Activated T-cell treated with anti-CD3 and anti-CD28 coated beads, Interleukin-2, amount 50 U/mL, for 72 hours (primary cell): ENCODE results near the gene PDCL3. TPM values are rescaled to one million over a fixed set of nuclear protein-coding genes. Genes with fewer than 3 reads are reported as not detected.

Experiments used
- ATAC-seq, 2 donors: fragments of 150-1000 bp; cut with Tn5 transposase; replicated peaks in 1 of 2; 2 replicates each; pipeline ENCODE4 v1.10.0; 2021; ENCODE audit warnings: moderate library complexity in 2 of 2, mild to moderate bottlenecking in 1 of 2
- DNase-seq, 2 donors: peaks; one replicate each; pipeline ENCODE4 v3.0.0; 2021 to 2022; ENCODE audit warnings: mixed read lengths in 1 of 2
- H3K27ac Mint-ChIP-seq: one replicate; pipeline ENCODE4 v1.8.0; 2022; ENCODE audit warnings: mild to moderate bottlenecking, moderate library complexity, mixed read lengths
- H3K27me3 Mint-ChIP-seq: one replicate; pipeline ENCODE4 v1.8.0; 2022; ENCODE audit warnings: low read depth, mixed read lengths
- H3K36me3 Mint-ChIP-seq, 2 donors: one replicate each; pipeline ENCODE4 v1.8.0; 2022; ENCODE audit warnings: mixed read lengths in 2 of 2, mild to moderate bottlenecking in 1 of 2; ENCODE audit not compliant: insufficient read depth in 2 of 2
- H3K4me1 Mint-ChIP-seq: one replicate; pipeline ENCODE4 v1.8.0; 2022; ENCODE audit warnings: low read depth, mixed read lengths
- H3K4me3 Mint-ChIP-seq, 2 donors: one replicate each; pipeline ENCODE4 v1.8.0; 2022; ENCODE audit warnings: mild to moderate bottlenecking in 2 of 2, mixed read lengths in 2 of 2, moderate library complexity in 2 of 2
- H3K9me3 Mint-ChIP-seq, 2 donors: one replicate each; pipeline ENCODE4 v1.8.0; 2022; ENCODE audit warnings: mixed read lengths in 2 of 2
- total RNA-seq, 2 donors: library from RNA; stranded (reverse); gene quantifications; one replicate each; pipeline ENCODE4 v1.2.3, GENCODE V29; 2022

The PDCL3 gene
- total RNA-seq, 2 donors from 2014 or later: 30.8 to 36.8 TPM

DNA sequence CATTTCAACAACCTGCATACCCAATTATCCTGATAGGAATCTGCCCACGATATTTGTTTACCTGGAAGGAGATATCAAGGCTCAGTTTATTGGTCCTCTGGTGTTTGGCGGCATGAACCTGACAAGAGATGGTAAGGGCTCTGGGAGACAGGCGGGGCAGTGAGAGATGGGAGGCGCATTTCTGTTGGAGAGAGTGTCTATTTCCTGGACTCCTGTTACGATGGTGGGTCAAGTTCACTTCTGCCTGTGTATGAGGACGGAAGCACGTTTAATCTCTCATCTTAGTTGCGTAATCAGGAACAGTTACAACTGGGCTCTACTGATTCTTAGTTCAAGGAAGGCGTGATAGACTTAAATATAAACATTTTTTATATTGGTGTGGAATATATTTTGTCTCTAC lies 8.9 kb downstream of the PDCL3 start:
- ATAC-seq (no peak), DNase-seq (no peak)
- no peaks in the 10 kb centered on the region for H3K27me3 Mint-ChIP-seq
- peaks cover 7 to 29% of the 10 kb centered on the region in 2 donors for H3K36me3 Mint-ChIP-seq
- H3K4me1 Mint-ChIP-seq: peaks cover 19% of the 10 kb centered on the region
- no peak overlapping the region for H3K4me3 Mint-ChIP-seq
- H3K27ac Mint-ChIP-seq: no peak overlapping the region
- no peaks in the 10 kb centered on the region for H3K9me3 Mint-ChIP-seq

DNA sequence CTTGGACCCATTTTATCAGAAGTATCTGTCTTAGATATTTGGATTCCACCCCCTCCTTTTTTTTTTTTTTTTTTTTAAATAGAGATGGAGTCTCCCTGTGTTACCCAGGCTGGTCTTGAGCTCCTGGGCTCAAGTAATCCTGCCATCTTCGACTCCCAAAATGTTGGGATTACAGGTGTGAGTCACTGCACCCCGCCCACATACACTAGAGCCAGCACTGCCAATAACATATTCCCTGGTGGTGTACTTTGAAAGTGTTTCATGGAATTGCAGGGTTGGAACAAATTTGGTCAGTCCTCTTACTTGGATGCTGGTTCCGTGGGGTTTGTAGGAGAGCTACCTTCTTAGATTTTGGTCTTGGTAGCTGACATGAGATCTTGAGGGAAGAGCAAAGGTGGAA lies 15.0 kb downstream of the PDCL3 start:
- no peak overlapping the region for H3K27ac Mint-ChIP-seq
- H3K9me3 Mint-ChIP-seq: no peaks in the 10 kb centered on the region
- peaks cover 5 to 6% of the 10 kb centered on the region in 2 donors for H3K36me3 Mint-ChIP-seq
- no peaks in the 10 kb centered on the region for H3K27me3 Mint-ChIP-seq
- DNase-seq (no peak), ATAC-seq (no peak)
- no peak overlapping the region for H3K4me3 Mint-ChIP-seq
- H3K4me1 Mint-ChIP-seq: peaks cover 30% of the 10 kb centered on the region

DNA sequence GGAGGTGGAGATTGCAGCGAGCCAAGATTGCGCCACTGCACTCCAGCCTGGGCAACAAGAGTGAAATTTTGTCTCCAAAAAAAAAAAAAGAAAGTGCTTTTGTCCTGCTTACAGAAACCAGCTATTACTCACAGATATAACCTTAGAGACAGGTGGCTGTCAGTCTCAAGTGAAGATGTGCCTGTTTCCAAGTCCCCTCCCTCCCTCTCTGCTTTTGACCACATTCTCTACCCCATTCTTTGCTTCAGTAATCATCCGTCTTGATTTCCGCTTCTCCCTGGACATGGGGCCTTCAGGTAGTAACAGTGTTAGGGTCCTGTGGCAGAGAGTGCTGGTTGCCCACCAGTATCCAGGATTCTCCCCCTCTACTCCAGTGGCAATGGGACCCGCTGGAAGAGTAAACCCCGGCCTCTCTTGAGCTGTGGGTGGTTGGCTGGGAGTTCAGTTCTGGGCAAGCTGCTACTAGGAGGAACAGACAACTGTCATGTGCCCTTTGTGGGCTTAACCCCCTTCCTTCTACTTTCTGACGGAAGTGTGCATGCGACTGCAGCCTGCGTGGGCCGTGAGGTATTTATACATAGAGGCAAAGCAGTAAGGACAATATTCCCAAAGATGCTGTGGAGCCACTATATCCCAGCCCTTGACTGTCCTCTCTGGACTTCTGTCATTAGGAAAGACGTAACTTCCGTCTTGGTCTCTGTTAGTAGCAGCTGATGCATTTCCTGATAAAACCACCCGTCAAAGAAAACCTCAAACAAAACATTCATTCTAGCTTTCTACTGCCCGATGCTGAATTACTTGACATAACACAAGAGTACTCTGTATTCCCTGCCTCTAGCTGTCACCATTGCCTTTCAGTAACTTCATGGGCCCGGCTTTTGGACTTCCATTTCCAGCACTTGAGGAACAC lies 17.8 kb downstream of the PDCL3 start:
- DNase-seq: peak; percentile 38 to 43
- H3K27ac Mint-ChIP-seq: peak overlapping the region; percentile 78
- H3K4me3 Mint-ChIP-seq: peak overlapping the region; percentile 79 to 81
- peaks cover 53% of the 10 kb centered on the region for H3K4me1 Mint-ChIP-seq
- peaks cover 1% of the 10 kb centered on the region in 2 donors for H3K9me3 Mint-ChIP-seq
- no peaks in the 10 kb centered on the region for H3K27me3 Mint-ChIP-seq
- peaks cover 2 to 3% of the 10 kb centered on the region in 2 donors for H3K36me3 Mint-ChIP-seq
- peak; percentile 84 to 88 for ATAC-seq

DNA sequence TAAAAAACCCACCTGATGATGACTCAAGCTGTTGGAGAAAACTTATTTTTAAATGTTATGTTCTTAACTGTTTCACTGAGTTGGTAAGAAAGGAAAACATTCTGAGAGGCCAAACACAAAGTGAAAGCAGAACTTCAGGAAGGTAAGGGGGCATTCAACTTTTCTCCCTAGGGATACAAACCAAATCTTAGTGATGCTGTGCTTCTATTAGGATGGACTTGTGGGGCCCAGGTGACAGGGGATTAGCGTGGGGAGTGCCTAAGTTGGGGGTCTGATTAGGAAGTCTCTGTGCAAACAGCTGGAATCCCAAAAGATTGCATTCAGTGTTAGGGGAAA lies 18.5 kb downstream of the PDCL3 start:
- Mint-ChIP-seq H3K4me3 (peak overlapping the region; percentile 79 to 81), H3K9me3 (peaks cover 1 to 3% of the 10 kb centered on the region in 2 donors), H3K4me1 (peaks cover 58% of the 10 kb centered on the region), H3K27me3 (no peaks in the 10 kb centered on the region), H3K27ac (peak overlapping the region; percentile 78), H3K36me3 (peaks cover 2 to 3% of the 10 kb centered on the region in 2 donors)
- ATAC-seq: peak in 1 of 2 donors; percentile 23
- DNase-seq: no peak

DNA sequence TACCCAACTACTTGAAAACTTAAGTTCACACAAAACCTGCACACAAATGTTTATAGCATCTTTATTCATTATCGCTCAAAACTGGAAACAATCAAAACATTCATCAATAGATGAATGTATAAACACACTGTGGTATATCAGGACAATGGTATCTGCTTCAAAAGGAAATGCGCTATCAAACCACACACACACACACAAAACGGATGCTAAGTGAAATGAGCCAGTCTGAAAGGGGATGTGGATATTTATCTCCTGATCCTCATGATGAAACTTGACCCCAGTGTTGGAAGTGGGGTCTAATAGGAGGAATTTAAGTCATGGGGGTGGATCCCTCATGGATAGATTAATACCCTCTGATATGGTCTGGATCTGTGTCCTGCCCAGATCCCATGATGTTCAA lies 22.0 kb downstream of the PDCL3 start:
- H3K36me3 Mint-ChIP-seq: peaks cover 1 to 5% of the 10 kb centered on the region in 2 donors
- no peaks in the 10 kb centered on the region for H3K27me3 Mint-ChIP-seq
- H3K9me3 Mint-ChIP-seq: peaks cover 1 to 3% of the 10 kb centered on the region in 2 donors
- H3K4me3 Mint-ChIP-seq: no peak overlapping the region
- no peak for DNase-seq
- H3K27ac Mint-ChIP-seq: no peak overlapping the region
- peaks cover 79% of the 10 kb centered on the region for H3K4me1 Mint-ChIP-seq
- no peak for ATAC-seq

DNA sequence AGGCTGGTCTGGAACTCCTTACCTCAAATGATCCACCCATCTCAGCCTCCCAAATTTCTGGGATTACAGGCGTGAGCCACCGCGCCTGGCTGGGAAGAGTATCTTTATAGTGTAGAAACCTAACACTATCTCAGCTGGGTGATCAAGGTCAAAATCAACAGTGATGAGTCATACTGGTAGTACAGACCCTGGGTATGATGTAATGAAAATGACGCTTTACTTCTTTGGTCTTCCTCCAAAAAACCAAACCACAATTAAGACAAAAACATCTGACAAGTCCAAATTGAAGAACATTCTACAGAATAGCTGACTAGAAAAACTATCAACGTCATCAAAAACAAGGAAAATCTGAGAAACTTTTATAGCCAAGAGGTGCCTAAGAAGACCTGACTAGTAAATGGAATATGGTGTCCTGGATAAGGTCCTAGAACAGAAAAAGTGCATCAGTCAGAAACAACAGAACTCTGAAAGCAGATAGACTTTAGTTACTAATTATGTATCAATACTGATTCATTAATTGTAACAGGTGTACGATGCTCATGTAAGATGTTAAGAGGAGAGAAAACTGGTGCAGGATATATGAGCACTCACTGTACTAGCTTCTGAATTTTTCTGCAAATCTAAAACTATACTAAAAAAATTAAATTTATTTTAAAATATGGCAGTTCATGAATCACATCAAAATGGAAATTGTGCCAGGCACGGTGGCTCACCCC lies 25.4 kb downstream of the PDCL3 start:
- H3K4me3 Mint-ChIP-seq: peak overlapping the region; percentile 34 to 55
- H3K4me1 Mint-ChIP-seq: peaks cover 60% of the 10 kb centered on the region
- DNase-seq (peak; percentile 21 to 36), ATAC-seq (peak; percentile 95 to 97)
- peak overlapping the region; percentile 83 for H3K27ac Mint-ChIP-seq
- H3K36me3 Mint-ChIP-seq: peaks cover 0 to 3% of the 10 kb centered on the region in 2 donors
- no peaks in the 10 kb centered on the region for H3K27me3 Mint-ChIP-seq
- peaks cover 1 to 3% of the 10 kb centered on the region in 2 donors for H3K9me3 Mint-ChIP-seq

DNA sequence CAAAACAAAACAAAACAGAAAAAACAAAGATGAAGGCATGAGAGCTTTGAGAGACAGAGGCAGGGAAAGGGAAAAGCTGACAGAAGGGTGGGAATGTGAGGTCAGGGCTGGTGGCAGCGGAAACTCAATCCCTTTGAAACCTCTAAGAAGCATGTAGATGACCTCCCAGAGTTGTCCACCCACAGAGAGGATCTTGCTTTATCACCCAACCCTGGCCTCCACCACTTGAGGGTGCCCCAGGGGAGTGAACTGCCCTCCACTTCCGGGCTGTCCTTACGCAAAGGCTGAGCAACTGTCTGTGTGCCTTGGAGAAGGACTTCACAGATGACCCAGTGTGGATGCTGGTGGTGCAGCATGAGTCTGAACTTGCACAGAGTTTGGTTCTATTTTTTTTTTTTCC lies 26.7 kb downstream of the PDCL3 start:
- Mint-ChIP-seq H3K27me3 (no peaks in the 10 kb centered on the region), H3K9me3 (peaks cover 1 to 3% of the 10 kb centered on the region in 2 donors), H3K36me3 (peaks cover 0 to 3% of the 10 kb centered on the region in 2 donors), H3K4me1 (peaks cover 58% of the 10 kb centered on the region), H3K4me3 (no peak overlapping the region), H3K27ac (no peak overlapping the region)
- ATAC-seq (no peak), DNase-seq (no peak)

DNA sequence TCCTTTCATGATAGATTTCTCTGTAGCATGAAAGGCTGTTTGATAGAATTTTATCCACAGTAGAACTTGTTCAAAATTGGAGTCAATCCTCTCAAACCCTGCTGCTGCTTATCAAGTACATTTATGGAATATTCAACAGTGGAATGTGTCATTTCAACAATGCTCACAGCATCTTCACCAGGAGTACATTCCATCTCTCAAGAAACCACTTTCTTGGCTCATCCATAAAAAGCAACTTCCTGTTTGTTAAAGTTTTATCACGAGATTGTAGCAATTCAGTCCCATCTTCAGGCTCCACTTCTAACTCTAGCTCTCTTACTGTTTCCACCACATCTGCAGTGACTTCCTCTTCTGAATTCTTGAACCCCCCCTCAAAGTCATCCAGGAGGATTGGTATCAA lies 29.4 kb downstream of the PDCL3 start:
- Mint-ChIP-seq H3K27ac (no peak overlapping the region), H3K27me3 (no peaks in the 10 kb centered on the region), H3K4me3 (no peak overlapping the region), H3K4me1 (peaks cover 45% of the 10 kb centered on the region), H3K9me3 (no peaks in the 10 kb centered on the region), H3K36me3 (no peaks in the 10 kb centered on the region)
- no peak for ATAC-seq
- no peak for DNase-seq

DNA sequence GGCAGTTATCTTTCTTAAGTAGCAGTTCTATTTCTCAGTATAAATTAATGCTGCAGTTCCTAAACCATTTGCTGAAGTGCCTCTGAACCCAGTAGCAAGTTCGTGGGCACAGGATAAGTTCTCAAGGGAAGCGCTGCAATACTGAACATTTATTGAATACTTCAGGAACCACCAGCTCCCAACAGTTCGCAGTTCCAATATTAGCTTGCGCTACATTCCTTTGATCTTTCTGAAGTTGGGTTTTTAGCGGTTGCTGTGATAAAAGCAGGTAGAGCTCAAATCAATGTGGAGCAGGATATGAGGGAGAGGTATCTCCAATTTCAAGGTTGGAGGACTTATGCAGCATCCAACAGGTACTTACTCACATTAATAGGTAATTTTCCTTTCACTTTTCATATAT lies 33.7 kb downstream of the PDCL3 start:
- H3K27me3 Mint-ChIP-seq: no peaks in the 10 kb centered on the region

DNA sequence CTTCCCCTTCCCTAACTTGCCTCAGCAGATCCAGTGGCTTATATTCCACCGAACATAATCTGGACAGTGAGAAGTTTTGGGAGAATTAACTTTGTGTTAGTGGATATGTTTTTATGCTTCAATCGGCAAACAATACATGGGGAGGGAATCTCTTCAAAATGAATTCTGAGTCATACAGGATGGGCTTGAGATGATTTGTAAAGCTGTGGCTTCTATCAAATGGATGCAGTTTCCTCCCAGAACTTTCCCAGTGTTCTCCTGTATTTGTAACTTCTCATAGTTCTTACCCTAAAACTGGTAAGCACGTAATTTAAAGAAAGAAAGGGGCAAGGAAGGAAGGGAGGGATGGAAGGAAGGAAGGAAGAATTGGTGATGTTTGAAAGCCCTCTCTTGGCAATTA lies 36.8 kb downstream of the PDCL3 start:
- peaks cover 8% of the 10 kb centered on the region for H3K4me1 Mint-ChIP-seq
- H3K27me3 Mint-ChIP-seq: no peaks in the 10 kb centered on the region
- H3K4me3 Mint-ChIP-seq: no peak overlapping the region
- no peak overlapping the region for H3K27ac Mint-ChIP-seq
- no peaks in the 10 kb centered on the region for H3K9me3 Mint-ChIP-seq
- no peak for ATAC-seq
- DNase-seq: no peak
- no peaks in the 10 kb centered on the region for H3K36me3 Mint-ChIP-seq

More for the DNA sequence above, 33.7 kb downstream of the PDCL3 start:
- no peaks in the 10 kb centered on the region for H3K36me3 Mint-ChIP-seq
- H3K9me3 Mint-ChIP-seq: no peaks in the 10 kb centered on the region
- peaks cover 14% of the 10 kb centered on the region for H3K4me1 Mint-ChIP-seq
- no peak overlapping the region for H3K27ac Mint-ChIP-seq
- ATAC-seq (no peak), DNase-seq (no peak)
- no peak overlapping the region for H3K4me3 Mint-ChIP-seq

DNA sequence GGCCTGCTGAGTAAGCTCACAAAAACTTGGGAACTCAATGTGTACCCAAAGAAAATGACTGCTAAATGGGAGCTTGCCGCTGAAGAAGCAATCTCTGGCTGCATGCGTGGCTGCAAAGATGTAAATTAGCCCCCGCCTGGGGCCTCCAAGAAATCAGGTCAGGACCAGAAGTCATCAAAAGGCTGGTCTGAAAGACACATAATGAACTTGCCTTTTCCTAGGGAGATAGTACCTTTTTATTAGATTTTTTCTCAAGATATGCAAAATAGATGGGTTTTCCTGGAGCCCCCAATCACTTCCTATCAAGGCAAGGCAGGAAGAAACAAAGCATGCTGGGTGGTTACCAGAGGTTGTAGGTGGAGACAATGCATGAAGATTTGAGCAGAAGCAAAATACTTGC lies 38.9 kb downstream of the PDCL3 start:
- Mint-ChIP-seq H3K4me3 (no peak overlapping the region), H3K27ac (no peak overlapping the region), H3K4me1 (peaks cover 1% of the 10 kb centered on the region), H3K36me3 (no peaks in the 10 kb centered on the region), H3K27me3 (peaks cover 2% of the 10 kb centered on the region), H3K9me3 (no peaks in the 10 kb centered on the region)
- ATAC-seq (no peak), DNase-seq (no peak)

DNA sequence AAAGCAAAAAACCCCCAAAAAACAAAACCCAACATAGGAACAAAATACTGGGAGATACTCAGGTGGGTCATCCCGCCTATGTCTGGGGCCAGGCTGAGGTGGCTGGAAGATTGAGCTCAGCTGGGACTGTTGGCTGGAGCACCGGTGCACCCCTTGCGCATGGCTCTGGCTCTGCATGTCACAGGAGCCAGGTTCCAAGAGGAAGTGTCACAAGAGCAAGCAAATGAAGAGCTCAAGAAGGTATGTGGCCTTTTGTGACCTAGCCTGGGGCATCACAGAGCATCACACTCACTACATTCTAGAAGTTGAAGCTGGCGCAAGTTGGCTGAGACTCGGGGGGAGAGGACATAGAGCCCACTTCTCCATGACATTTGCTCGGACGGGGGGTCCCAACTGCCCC lies 40.6 kb downstream of the PDCL3 start:
- Mint-ChIP-seq H3K27ac (no peak overlapping the region), H3K9me3 (no peaks in the 10 kb centered on the region), H3K27me3 (peaks cover 6% of the 10 kb centered on the region), H3K36me3 (no peaks in the 10 kb centered on the region), H3K4me3 (no peak overlapping the region), H3K4me1 (peaks cover 6% of the 10 kb centered on the region)
- no peak for ATAC-seq
- DNase-seq: no peak

DNA sequence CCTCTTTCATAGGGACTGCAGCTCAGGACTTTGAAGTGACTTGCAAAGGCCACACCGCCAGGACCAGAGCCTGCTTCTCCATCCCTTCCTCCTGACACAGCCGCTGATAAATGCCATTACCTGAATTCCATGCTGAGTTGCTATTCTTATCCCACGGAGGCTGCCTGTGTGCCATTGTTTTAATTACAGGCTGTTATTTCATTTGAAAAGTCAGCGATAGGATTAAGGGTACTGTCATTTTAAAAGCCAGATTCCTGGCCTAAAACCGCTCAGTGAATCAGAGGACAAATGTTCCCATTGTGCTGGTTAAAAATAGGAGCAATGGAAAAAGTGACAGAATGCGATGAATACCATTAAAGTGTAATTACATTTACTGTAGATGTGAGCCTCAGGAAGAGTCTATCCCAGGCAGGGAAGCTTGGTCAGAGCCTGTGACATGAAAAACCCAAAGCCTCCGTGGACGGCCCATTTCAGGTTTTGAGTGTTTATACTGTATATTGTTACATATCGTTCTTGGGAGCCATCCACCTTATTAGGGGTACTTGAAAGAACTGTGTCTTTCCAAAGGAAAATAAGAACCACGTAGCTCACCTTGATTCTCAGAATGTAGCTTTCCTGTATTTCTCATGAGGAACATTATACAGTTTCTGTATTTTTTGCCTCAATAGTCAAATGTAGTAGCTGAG lies 41.3 kb downstream of the PDCL3 start:
- no peak for ATAC-seq
- Mint-ChIP-seq H3K9me3 (no peaks in the 10 kb centered on the region), H3K27ac (no peak overlapping the region), H3K4me3 (no peak overlapping the region), H3K4me1 (peaks cover 6% of the 10 kb centered on the region), H3K36me3 (no peaks in the 10 kb centered on the region), H3K27me3 (peaks cover 6% of the 10 kb centered on the region)
- DNase-seq: no peak
